AG09309 (cell line): ENCODE measurements around the gene MYO7A.

Source experiments
- DNase-seq: peaks from one replicate; pipeline ENCODE4 v3.0.0-alpha.2; 2010; ENCODE audit warnings: low read depth
- H3K4me3 ChIP-seq: 2 replicates; pipeline ENCODE4 v1.5.1; 2011; ENCODE audit warnings: mild to moderate bottlenecking, low read depth, low read length, moderate library complexity; ENCODE audit not compliant: control insufficient read depth
- TF ChIP-seq, protein P1 (sequence below): IDR thresholded peaks from 2 replicates; pipeline ENCODE4 v1.5.1; 2011; ENCODE audit warnings: mild to moderate bottlenecking, low read depth, low read length, inconsistent platforms; ENCODE audit not compliant: insufficient read depth, control insufficient read depth; ENCODE audit errors: missing control alignments

Gene MYO7A

DNA sequence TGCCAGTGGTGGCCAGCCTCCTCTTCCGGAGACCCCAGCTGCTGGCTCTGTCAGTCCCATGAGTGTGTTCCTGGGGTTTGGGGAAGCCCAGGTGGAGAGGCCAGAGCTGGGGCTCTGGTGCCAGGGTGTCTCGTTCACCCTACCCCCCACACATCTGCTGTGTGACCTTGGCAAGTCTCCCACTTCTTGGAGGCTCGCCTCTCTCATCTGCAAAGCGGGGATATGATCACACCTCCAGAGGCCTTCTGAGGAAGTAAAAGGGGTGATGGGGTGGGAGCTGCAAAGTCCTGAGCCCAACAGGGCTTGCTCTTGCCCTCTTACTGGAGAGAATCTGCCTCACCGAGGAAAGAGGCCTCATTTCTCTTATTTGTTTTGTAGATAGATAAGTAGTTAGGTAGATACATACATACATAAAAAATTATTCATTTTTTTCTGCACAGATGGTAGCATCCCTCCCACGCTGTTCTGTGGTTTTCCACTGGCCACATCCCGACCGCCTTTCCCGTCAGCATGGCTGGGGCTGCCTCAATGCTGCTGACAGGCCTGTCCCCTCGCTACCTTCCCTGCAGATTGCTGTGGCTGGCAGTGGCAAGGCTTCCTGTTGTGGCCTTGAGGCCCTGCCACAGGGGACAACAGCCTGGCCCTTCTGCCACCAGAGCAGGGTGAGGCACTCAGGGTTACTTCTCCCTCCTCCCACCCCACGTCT is 23.9 kb downstream of the MYO7A start:
- DNase-seq: no peak
- H3K4me3 ChIP-seq: no peak overlapping the region
- TF ChIP-seq, protein P1, sequence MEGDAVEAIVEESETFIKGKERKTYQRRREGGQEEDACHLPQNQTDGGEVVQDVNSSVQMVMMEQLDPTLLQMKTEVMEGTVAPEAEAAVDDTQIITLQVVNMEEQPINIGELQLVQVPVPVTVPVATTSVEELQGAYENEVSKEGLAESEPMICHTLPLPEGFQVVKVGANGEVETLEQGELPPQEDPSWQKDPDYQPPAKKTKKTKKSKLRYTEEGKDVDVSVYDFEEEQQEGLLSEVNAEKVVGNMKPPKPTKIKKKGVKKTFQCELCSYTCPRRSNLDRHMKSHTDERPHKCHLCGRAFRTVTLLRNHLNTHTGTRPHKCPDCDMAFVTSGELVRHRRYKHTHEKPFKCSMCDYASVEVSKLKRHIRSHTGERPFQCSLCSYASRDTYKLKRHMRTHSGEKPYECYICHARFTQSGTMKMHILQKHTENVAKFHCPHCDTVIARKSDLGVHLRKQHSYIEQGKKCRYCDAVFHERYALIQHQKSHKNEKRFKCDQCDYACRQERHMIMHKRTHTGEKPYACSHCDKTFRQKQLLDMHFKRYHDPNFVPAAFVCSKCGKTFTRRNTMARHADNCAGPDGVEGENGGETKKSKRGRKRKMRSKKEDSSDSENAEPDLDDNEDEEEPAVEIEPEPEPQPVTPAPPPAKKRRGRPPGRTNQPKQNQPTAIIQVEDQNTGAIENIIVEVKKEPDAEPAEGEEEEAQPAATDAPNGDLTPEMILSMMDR: no peak

- DNase-seq: no peak
- TF ChIP-seq, protein P1: no peak
- H3K4me3 ChIP-seq: no peak overlapping the region
Measured at GRCh38 chr11:77152846-77153245, 24.8 kb downstream of the MYO7A start.

DNA sequence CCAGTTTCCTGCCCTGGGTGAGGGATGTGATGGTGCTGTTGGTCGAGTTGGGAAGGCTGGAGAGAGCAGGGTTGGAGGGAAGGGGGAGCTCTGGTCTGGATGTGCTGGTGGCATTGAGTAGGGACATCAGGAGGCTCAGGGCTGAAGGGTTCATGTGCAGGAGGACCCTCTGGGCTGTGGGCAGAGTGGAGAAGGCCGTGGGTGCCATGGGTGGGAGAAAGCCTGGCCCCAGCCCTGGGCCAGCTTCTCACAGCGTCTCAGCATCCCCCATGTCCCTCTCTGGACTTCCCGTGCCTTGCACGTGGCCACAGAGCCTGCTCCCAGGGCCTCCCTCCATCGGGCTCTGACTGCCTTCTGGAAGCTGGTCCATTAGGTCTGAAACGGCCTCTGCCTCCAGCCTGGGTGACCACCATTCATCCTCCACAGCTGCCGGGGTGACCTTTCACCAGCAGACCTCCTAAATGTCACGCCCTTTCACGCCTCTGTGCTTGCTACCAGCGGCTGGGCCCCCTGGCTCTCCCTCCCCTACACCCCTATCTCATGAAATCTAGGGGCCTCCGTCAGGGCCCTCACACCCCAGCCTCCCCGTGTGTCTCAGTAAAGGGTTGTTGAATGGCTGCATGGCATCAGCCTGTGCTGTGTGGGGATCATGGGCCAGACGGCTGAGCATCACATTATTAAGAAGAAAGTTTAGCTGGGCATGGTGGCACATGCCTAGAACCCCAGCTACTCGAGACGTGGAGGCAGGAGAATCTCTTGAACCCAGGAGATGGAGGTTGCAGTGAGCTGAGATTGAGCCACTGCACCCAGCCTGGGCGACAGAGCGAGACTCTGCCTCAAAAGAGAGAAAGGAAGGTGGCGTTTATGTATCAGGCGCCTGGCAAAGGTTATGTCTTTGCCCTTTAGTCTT is 25.5 kb downstream of the MYO7A start:
- DNase-seq: no peak
- TF ChIP-seq, protein P1: no peak
- H3K4me3 ChIP-seq: no peak overlapping the region

GRCh38 chr11:77154381-77155081 is 26.5 kb downstream of the MYO7A start:
- TF ChIP-seq, protein P1: no peak
- DNase-seq: no peak
- H3K4me3 ChIP-seq: no peak overlapping the region

DNA sequence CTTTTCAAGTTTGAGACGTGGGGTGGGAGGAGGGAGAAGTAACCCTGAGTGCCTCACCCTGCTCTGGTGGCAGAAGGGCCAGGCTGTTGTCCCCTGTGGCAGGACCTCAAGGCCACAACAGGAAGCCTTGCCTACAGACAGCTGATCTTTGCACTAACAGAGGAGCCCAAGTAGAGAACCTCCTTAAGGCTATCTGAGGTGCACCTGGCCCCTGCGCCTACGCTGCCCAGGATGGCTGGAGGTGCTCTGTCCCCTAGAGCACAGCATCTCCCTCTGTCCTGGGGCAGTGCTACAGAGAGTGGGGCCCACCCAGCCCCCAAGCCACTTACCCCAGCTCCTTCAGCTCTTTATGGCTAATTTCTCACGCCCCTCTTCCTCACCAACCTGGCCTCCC is 27.0 kb downstream of the MYO7A start:
- no peak for DNase-seq
- H3K4me3 ChIP-seq: no peak overlapping the region
- TF ChIP-seq, protein P1: no peak

- TF ChIP-seq, protein P1: no peak
- no peak overlapping the region for H3K4me3 ChIP-seq
- DNase-seq: no peak
Measured at GRCh38 chr11:77155556-77156130, 27.6 kb downstream of the MYO7A start.
